Measurements from ENCODE around the gene KLHL2.

Gene KLHL2

DNA sequence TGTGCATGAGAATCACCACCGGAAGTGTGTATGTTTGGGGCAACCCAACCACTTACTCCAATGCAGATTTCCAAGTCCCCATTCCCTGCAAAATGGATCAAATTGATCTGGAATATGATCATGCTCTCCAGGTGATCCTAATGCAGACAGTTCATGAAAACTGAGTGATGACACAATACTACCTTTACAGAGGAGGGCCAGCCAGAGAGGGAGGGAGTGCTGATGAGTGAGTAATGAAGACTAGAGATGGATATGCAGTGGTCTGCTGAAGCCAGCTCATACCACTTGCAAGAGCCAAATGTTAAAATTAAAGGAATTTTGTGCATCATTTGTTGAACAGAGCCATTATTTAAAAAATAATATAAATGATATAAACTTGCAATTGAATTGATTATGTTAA is 161.2 kb downstream of the KLHL2 start:
- no peak for DNase-seq (ENCODE audit: extremely low read depth, low read depth)
- TF ChIP-seq, protein P1, sequence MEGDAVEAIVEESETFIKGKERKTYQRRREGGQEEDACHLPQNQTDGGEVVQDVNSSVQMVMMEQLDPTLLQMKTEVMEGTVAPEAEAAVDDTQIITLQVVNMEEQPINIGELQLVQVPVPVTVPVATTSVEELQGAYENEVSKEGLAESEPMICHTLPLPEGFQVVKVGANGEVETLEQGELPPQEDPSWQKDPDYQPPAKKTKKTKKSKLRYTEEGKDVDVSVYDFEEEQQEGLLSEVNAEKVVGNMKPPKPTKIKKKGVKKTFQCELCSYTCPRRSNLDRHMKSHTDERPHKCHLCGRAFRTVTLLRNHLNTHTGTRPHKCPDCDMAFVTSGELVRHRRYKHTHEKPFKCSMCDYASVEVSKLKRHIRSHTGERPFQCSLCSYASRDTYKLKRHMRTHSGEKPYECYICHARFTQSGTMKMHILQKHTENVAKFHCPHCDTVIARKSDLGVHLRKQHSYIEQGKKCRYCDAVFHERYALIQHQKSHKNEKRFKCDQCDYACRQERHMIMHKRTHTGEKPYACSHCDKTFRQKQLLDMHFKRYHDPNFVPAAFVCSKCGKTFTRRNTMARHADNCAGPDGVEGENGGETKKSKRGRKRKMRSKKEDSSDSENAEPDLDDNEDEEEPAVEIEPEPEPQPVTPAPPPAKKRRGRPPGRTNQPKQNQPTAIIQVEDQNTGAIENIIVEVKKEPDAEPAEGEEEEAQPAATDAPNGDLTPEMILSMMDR (IDR thresholded peaks at IDR 0.05; ENCODE audit: low read depth, low read length, missing control alignments) = no peak
- no peak overlapping the region for H3K4me3 ChIP-seq (replicated peaks; ENCODE audit: low read depth, low read length)

GRCh38 chr4:165369522-165369921 is 162.2 kb downstream of the KLHL2 start:
- no peak overlapping the region for H3K4me3 ChIP-seq (replicated peaks; ENCODE audit: low read depth, low read length)
- TF ChIP-seq, protein P1 (IDR thresholded peaks at IDR 0.05; ENCODE audit: low read depth, low read length, missing control alignments) = no peak
- DNase-seq (ENCODE audit: extremely low read depth, low read depth) = no peak

- DNase-seq (ENCODE audit: extremely low read depth, low read depth) = no peak
- TF ChIP-seq, protein P1 (IDR thresholded peaks at IDR 0.05; ENCODE audit: low read depth, low read length, missing control alignments) = no peak
- no peak overlapping the region for H3K4me3 ChIP-seq (replicated peaks; ENCODE audit: low read depth, low read length)
These were observed 163.2 kb downstream of the KLHL2 start for GRCh38 chr4:165370530-165370929.
